ENCODE measurements around the gene AGRP. TPM values are rescaled to one million over a fixed set of nuclear protein-coding genes. Genes with fewer than 3 reads are reported as not detected.

AGRP gene
- polyA plus RNA-seq, 1 donor (not counting 4 experiments of a cell fraction or from before 2014, with no cell fraction given), result not detected

DNA sequence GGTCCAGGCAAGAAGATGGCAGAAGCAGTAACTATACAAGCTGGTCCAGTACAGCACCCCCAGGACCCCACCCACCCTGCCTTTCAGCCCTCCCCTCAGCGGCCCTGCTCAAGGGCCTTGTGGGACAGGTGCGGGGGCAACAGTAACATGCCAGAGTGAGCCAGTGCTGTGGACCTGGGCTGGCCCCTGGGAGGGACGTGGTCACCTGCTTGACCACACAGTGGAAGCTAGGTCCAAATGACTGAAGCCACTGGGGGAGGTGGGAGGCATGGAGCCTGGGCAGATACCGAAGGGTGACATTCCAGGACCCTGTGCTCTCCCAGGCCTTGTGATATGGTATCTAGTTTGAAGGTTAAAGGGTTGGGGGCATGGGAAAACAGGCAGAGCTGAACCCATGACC is 19.7 kb downstream of the AGRP start:
- dilution Hi-C loops (cut with MboI; ENCODE audit: extremely low pct_ligation_motif_present, low sequenced_read_pairs), result no loop called here
- Histone ChIP-seq H3K4me1 (ENCODE audit: control insufficient read depth, extremely low read depth, insufficient read depth, low read length) (peaks cover 25% of the 10 kb centered on the region), H3K27me3 (ENCODE audit: control insufficient read depth, extremely low read depth, insufficient read depth, low read length) (no peaks in the 10 kb centered on the region), H3K79me2 (ENCODE audit: control insufficient read depth, insufficient read depth, low read length) (peaks cover 70% of the 10 kb centered on the region), H3K4me3 (ENCODE audit: control insufficient read depth in 2 of 3, extremely low read depth in 1 of 3, insufficient read depth in 2 of 3, low read depth in 1 of 3, low read length in 3 of 3) (no peak overlapping the region), H3K27ac (ENCODE audit: control insufficient read depth, insufficient read depth, low read length) (no peak overlapping the region), H3K36me3 (ENCODE audit: control insufficient read depth in 2 of 2, extremely low read depth in 1 of 2, insufficient read depth in 2 of 2, low read length in 2 of 2) (peaks cover 16 to 19% of the 10 kb centered on the region in 2 experiments), H4K20me1 (ENCODE audit: control insufficient read depth, extremely low read depth, insufficient read depth, low read length) (peaks cover 32% of the 10 kb centered on the region), H3K4me2 (ENCODE audit: control insufficient read depth, extremely low read depth, insufficient read depth, low read depth, low read length) (no peak overlapping the region), H3K9me1 (ENCODE audit: control insufficient read depth, extremely low read depth, insufficient read depth, low read length) (peaks cover 16% of the 10 kb centered on the region), H3K9ac (ENCODE audit: control insufficient read depth, extremely low read depth, insufficient read depth, low read length) (no peak overlapping the region), H3K9me3 (ENCODE audit: control insufficient read depth, low read depth, low read length) (no peaks in the 10 kb centered on the region), H2AFZ (ENCODE audit: control insufficient read depth, low read length) (no peak overlapping the region)
- FAIRE-seq (no peak), DNase-seq (ENCODE audit: low read depth, low spot score) (no peak)
- TF ChIP-seq EZH2 (IDR thresholded peaks at IDR 0.05; ENCODE audit: low read length), result no peak
- TF ChIP-seq, protein P1, sequence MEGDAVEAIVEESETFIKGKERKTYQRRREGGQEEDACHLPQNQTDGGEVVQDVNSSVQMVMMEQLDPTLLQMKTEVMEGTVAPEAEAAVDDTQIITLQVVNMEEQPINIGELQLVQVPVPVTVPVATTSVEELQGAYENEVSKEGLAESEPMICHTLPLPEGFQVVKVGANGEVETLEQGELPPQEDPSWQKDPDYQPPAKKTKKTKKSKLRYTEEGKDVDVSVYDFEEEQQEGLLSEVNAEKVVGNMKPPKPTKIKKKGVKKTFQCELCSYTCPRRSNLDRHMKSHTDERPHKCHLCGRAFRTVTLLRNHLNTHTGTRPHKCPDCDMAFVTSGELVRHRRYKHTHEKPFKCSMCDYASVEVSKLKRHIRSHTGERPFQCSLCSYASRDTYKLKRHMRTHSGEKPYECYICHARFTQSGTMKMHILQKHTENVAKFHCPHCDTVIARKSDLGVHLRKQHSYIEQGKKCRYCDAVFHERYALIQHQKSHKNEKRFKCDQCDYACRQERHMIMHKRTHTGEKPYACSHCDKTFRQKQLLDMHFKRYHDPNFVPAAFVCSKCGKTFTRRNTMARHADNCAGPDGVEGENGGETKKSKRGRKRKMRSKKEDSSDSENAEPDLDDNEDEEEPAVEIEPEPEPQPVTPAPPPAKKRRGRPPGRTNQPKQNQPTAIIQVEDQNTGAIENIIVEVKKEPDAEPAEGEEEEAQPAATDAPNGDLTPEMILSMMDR (optimal IDR thresholded peaks at IDR 0.05 in 1 of 3, IDR thresholded peaks at IDR 0.05 in 1 of 3, conservative IDR thresholded peaks at IDR 0.05 in 1 of 3; ENCODE audit: extremely low read depth in 1 of 3, insufficient read depth in 2 of 3, low read length in 3 of 3), result no peak

DNA sequence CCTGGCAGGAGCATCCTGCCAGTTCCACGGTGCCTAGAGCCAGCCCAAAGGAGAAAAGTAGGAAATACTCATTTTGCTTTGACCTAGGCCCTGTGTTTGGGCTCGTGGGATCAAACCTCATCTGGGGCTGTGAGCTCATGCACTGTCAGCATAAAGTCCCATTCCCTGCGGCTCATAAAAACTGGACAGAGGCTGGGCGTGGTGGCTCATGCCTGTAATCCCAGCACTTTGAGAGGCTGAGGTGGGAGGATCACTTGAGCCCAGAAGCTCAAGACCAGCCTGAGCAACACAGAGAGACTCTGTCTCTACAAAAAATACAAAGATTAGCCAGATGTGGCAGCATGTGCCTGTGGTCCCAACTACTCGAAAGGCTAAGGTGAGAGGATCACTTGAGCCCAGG is 20.3 kb downstream of the AGRP start:
- H3K9me3 ChIP-seq (ENCODE audit: control insufficient read depth, low read depth, low read length), result no peaks in the 10 kb centered on the region
- no peak for TF ChIP-seq EZH2 (IDR thresholded peaks at IDR 0.05; ENCODE audit: low read length)
- TF ChIP-seq, protein P1 (optimal IDR thresholded peaks at IDR 0.05 in 1 of 3, IDR thresholded peaks at IDR 0.05 in 1 of 3, conservative IDR thresholded peaks at IDR 0.05 in 1 of 3; ENCODE audit: extremely low read depth in 1 of 3, insufficient read depth in 2 of 3, low read length in 3 of 3), result no peak
- no peak overlapping the region for H2AFZ ChIP-seq (ENCODE audit: control insufficient read depth, low read length)
- dilution Hi-C loops (cut with MboI; ENCODE audit: extremely low pct_ligation_motif_present, low sequenced_read_pairs), result no loop called here
- H3K79me2 ChIP-seq (ENCODE audit: control insufficient read depth, insufficient read depth, low read length), result peaks cover 64% of the 10 kb centered on the region
- H3K4me3 ChIP-seq (ENCODE audit: control insufficient read depth in 2 of 3, extremely low read depth in 1 of 3, insufficient read depth in 2 of 3, low read depth in 1 of 3, low read length in 3 of 3), result no peak overlapping the region
- peaks cover 32% of the 10 kb centered on the region for H4K20me1 ChIP-seq (ENCODE audit: control insufficient read depth, extremely low read depth, insufficient read depth, low read length)
- no peak overlapping the region for H3K9ac ChIP-seq (ENCODE audit: control insufficient read depth, extremely low read depth, insufficient read depth, low read length)
- H3K27me3 ChIP-seq (ENCODE audit: control insufficient read depth, extremely low read depth, insufficient read depth, low read length), result no peaks in the 10 kb centered on the region
- peaks cover 16 to 19% of the 10 kb centered on the region in 2 experiments for H3K36me3 ChIP-seq (ENCODE audit: control insufficient read depth in 2 of 2, extremely low read depth in 1 of 2, insufficient read depth in 2 of 2, low read length in 2 of 2)
- no peak overlapping the region for H3K4me2 ChIP-seq (ENCODE audit: control insufficient read depth, extremely low read depth, insufficient read depth, low read depth, low read length)
- H3K4me1 ChIP-seq (ENCODE audit: control insufficient read depth, extremely low read depth, insufficient read depth, low read length), result peaks cover 21% of the 10 kb centered on the region
- peaks cover 16% of the 10 kb centered on the region for H3K9me1 ChIP-seq (ENCODE audit: control insufficient read depth, extremely low read depth, insufficient read depth, low read length)
- H3K27ac ChIP-seq (ENCODE audit: control insufficient read depth, insufficient read depth, low read length), result no peak overlapping the region
- no peak for FAIRE-seq
- no peak for DNase-seq (ENCODE audit: low read depth, low spot score)

All from keratinocyte (primary cell).